ENCODE results near the gene ACAP3.

Gene ACAP3

DNA sequence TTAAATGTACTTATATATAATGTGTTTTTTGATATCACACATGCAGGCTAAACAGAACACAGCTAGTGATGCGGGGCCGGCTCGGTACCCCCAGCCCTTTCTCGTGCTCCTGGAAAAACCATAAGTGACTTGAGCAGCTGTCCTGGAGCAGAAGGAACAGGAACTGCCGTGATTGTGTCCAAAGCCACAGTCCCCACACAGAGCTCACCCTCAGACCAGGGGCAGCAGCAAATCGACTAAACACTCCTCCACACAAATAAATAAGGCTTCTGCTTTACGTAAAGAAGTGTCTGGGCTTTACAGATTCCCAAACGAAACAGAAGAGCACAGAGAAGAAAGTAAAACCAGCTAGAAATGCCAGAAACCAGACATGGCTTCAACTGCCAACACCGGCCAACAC is 43.7 kb downstream of the ACAP3 start:
- TF ChIP-seq POLR2A (IDR thresholded peaks at IDR 0.05; ENCODE audit: extremely low read depth, insufficient read length) = no peak
- TF ChIP-seq MYC (IDR thresholded peaks at IDR 0.05; ENCODE audit: low read depth, low read length) = no peak
- TF ChIP-seq, protein P1, sequence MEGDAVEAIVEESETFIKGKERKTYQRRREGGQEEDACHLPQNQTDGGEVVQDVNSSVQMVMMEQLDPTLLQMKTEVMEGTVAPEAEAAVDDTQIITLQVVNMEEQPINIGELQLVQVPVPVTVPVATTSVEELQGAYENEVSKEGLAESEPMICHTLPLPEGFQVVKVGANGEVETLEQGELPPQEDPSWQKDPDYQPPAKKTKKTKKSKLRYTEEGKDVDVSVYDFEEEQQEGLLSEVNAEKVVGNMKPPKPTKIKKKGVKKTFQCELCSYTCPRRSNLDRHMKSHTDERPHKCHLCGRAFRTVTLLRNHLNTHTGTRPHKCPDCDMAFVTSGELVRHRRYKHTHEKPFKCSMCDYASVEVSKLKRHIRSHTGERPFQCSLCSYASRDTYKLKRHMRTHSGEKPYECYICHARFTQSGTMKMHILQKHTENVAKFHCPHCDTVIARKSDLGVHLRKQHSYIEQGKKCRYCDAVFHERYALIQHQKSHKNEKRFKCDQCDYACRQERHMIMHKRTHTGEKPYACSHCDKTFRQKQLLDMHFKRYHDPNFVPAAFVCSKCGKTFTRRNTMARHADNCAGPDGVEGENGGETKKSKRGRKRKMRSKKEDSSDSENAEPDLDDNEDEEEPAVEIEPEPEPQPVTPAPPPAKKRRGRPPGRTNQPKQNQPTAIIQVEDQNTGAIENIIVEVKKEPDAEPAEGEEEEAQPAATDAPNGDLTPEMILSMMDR (IDR thresholded peaks at IDR 0.05; ENCODE audit: low read depth, low read length) = no peak
- TF ChIP-seq, protein P2, sequence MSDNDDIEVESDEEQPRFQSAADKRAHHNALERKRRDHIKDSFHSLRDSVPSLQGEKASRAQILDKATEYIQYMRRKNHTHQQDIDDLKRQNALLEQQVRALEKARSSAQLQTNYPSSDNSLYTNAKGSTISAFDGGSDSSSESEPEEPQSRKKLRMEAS (IDR thresholded peaks at IDR 0.05; ENCODE audit: low read depth, low read length) = no peak
- DNase-seq (ENCODE audit: low read depth) = no peak
- no peak overlapping the region for H3K4me3 ChIP-seq (ENCODE audit: low read depth, low read length)

DNA sequence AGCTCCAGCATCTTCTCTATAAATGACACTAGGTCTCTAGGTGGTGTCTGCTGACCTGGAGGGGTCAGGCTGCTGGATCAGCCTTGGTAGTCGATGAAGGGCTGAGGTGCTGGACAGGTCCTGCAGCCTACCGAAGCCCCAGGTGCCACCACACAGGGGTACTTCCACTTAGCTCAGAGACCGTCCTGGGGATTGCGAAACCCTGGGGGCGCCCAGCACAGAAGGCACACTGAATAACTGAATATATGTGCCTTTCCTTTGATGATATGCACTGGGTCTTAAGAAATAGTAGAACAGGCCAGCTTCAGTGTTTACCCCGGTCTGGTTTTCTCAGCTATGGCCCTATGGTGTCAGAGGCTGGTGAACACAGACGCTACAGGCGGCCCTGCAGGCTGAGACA is 45.0 kb downstream of the ACAP3 start:
- no peak for DNase-seq (ENCODE audit: low read depth)
- no peak overlapping the region for H3K4me3 ChIP-seq (ENCODE audit: low read depth, low read length)
- TF ChIP-seq, protein P2 (IDR thresholded peaks at IDR 0.05; ENCODE audit: low read depth, low read length) = no peak
- no peak for TF ChIP-seq MYC (IDR thresholded peaks at IDR 0.05; ENCODE audit: low read depth, low read length)
- TF ChIP-seq POLR2A (IDR thresholded peaks at IDR 0.05; ENCODE audit: extremely low read depth, insufficient read length) = no peak
- TF ChIP-seq, protein P1 (IDR thresholded peaks at IDR 0.05; ENCODE audit: low read depth, low read length) = no peak

GRCh38 chr1:1262071-1262470 is 45.7 kb downstream of the ACAP3 start:
- DNase-seq (ENCODE audit: low read depth) = no peak
- no peak overlapping the region for H3K4me3 ChIP-seq (ENCODE audit: low read depth, low read length)
- TF ChIP-seq, protein P2 (IDR thresholded peaks at IDR 0.05; ENCODE audit: low read depth, low read length) = no peak
- TF ChIP-seq, protein P1 (IDR thresholded peaks at IDR 0.05; ENCODE audit: low read depth, low read length) = no peak
- TF ChIP-seq MYC (IDR thresholded peaks at IDR 0.05; ENCODE audit: low read depth, low read length) (no peak), POLR2A (IDR thresholded peaks at IDR 0.05; ENCODE audit: extremely low read depth, insufficient read length) (no peak)

- H3K4me3 ChIP-seq (ENCODE audit: low read depth, low read length) = no peak overlapping the region
- TF ChIP-seq POLR2A (IDR thresholded peaks at IDR 0.05; ENCODE audit: extremely low read depth, insufficient read length) = no peak
- DNase-seq (ENCODE audit: low read depth) = no peak
Measured at GRCh38 chr1:1260843-1261560, 46.7 kb downstream of the ACAP3 start.

GRCh38 chr1:1259951-1260600 is 47.7 kb downstream of the ACAP3 start:
- no peak for DNase-seq (ENCODE audit: low read depth)
- TF ChIP-seq, protein P2 (IDR thresholded peaks at IDR 0.05; ENCODE audit: low read depth, low read length) = no peak
- no peak for TF ChIP-seq POLR2A (IDR thresholded peaks at IDR 0.05; ENCODE audit: extremely low read depth, insufficient read length)
- TF ChIP-seq MYC (IDR thresholded peaks at IDR 0.05; ENCODE audit: low read depth, low read length) = no peak
- TF ChIP-seq, protein P1 (IDR thresholded peaks at IDR 0.05; ENCODE audit: low read depth, low read length) = no peak
- no peak overlapping the region for H3K4me3 ChIP-seq (ENCODE audit: low read depth, low read length)

GRCh38 chr1:1259540-1259939 is 48.2 kb downstream of the ACAP3 start:
- no peak for DNase-seq (ENCODE audit: low read depth)
- no peak for TF ChIP-seq MYC (IDR thresholded peaks at IDR 0.05; ENCODE audit: low read depth, low read length)
- TF ChIP-seq, protein P2 (IDR thresholded peaks at IDR 0.05; ENCODE audit: low read depth, low read length) = no peak
- TF ChIP-seq, protein P1 (IDR thresholded peaks at IDR 0.05; ENCODE audit: low read depth, low read length) = no peak
- TF ChIP-seq POLR2A (IDR thresholded peaks at IDR 0.05; ENCODE audit: extremely low read depth, insufficient read length) = no peak
- H3K4me3 ChIP-seq (ENCODE audit: low read depth, low read length) = no peak overlapping the region
